ENCODE results near the gene ISLR. TPM values are rescaled to one million over a fixed set of nuclear protein-coding genes. Genes with fewer than 3 reads are reported as not detected.

Gene ISLR
- total RNA-seq, 1 donor from 2014 or later, result 2.6 TPM

GRCh38 chr15:74210729-74211128 lies 37.2 kb downstream of the ISLR start:
- peaks cover 7% of the 10 kb centered on the region for H3K36me3 Mint-ChIP-seq (ENCODE audit: low read depth)
- no peaks in the 10 kb centered on the region for H3K9me3 Mint-ChIP-seq
- peaks cover 96% of the 10 kb centered on the region for H3K4me1 Mint-ChIP-seq
- no peak for DNase-seq (ENCODE audit: low read depth, low spot score)
- H3K27ac Mint-ChIP-seq (ENCODE audit: unreplicated experiment), result peak overlapping the region; percentile 70
- peak overlapping the region; percentile 91 for H3K4me3 Mint-ChIP-seq
- TF ChIP-seq CTCF (conservative IDR thresholded peaks at IDR 0.05), result no peak
- H3K27me3 Mint-ChIP-seq (ENCODE audit: low read depth), result no peaks in the 10 kb centered on the region

- Mint-ChIP-seq H3K27me3 (ENCODE audit: low read depth) (no peaks in the 10 kb centered on the region), H3K36me3 (ENCODE audit: low read depth) (peaks cover 7% of the 10 kb centered on the region), H3K9me3 (no peaks in the 10 kb centered on the region), H3K4me1 (peaks cover 97% of the 10 kb centered on the region), H3K4me3 (peak overlapping the region; percentile 79), H3K27ac (ENCODE audit: unreplicated experiment) (peak overlapping the region; percentile 98)
- DNase-seq (ENCODE audit: low read depth, low spot score), result no peak
- TF ChIP-seq CTCF (conservative IDR thresholded peaks at IDR 0.05), result no peak
These were observed 38.1 kb downstream of the ISLR start for GRCh38 chr15:74211656-74212055.

DNA sequence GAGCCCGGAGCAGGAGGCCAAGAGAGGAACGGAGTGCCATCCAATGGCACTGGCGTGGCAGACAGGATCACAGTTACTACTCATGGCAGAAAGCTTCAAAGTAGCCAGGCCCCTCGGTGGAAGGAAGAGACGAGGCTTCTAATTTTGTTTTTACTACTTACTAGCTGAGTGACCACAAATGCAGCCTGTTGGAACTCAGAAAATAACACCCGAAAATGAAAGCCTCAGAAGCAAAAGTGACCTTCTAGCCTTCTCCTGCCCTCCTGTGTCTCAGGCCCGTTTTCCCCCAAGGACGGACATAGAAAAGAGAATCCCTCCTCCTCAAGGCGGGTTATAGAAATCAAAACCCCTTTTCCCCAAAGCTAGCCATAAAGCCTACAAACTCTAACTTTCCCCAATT lies 39.0 kb downstream of the ISLR start:
- Mint-ChIP-seq H3K4me3 (peak overlapping the region; percentile 79), H3K4me1 (peaks cover 92% of the 10 kb centered on the region), H3K9me3 (no peaks in the 10 kb centered on the region), H3K27me3 (ENCODE audit: low read depth) (no peaks in the 10 kb centered on the region), H3K36me3 (ENCODE audit: low read depth) (peaks cover 7% of the 10 kb centered on the region), H3K27ac (ENCODE audit: unreplicated experiment) (peak overlapping the region; percentile 98)
- TF ChIP-seq CTCF (conservative IDR thresholded peaks at IDR 0.05), result no peak
- no peak for DNase-seq (ENCODE audit: low read depth, low spot score)

GRCh38 chr15:74213858-74214284 lies 40.4 kb downstream of the ISLR start:
- Mint-ChIP-seq H3K27me3 (ENCODE audit: low read depth) (no peaks in the 10 kb centered on the region), H3K4me1 (peaks cover 79% of the 10 kb centered on the region), H3K9me3 (no peaks in the 10 kb centered on the region), H3K27ac (ENCODE audit: unreplicated experiment) (peak overlapping the region; percentile 98), H3K4me3 (peak overlapping the region; percentile 84), H3K36me3 (ENCODE audit: low read depth) (peaks cover 4% of the 10 kb centered on the region)
- no peak for TF ChIP-seq CTCF (conservative IDR thresholded peaks at IDR 0.05)
- DNase-seq (ENCODE audit: low read depth, low spot score), result peak; percentile 71

GRCh38 chr15:74214324-74215021 lies 41.0 kb downstream of the ISLR start:
- DNase-seq (ENCODE audit: low read depth, low spot score), result no peak
- H3K27ac Mint-ChIP-seq (ENCODE audit: unreplicated experiment), result peak overlapping the region; percentile 98
- peak overlapping the region; percentile 84 for H3K4me3 Mint-ChIP-seq
- H3K36me3 Mint-ChIP-seq (ENCODE audit: low read depth), result peaks cover 4% of the 10 kb centered on the region
- H3K4me1 Mint-ChIP-seq, result peaks cover 75% of the 10 kb centered on the region
- no peak for TF ChIP-seq CTCF (conservative IDR thresholded peaks at IDR 0.05)
- no peaks in the 10 kb centered on the region for H3K9me3 Mint-ChIP-seq
- H3K27me3 Mint-ChIP-seq (ENCODE audit: low read depth), result no peaks in the 10 kb centered on the region
